WI38 (cell line): ENCODE results near the gene CHCHD1.

Experiments
- H3K4me3 ChIP-seq: 2 replicates; pipeline ENCODE4 v1.5.1; 2011; ENCODE audit warnings: low read depth, mild to moderate bottlenecking, control low read depth, low read length
- CTCF ChIP-seq: IDR thresholded peaks from 2 replicates; pipeline ENCODE4 v1.5.1; 2012; ENCODE audit warnings: low read depth, mild to moderate bottlenecking, control low read depth, low read length

The CHCHD1 gene

GRCh38 chr10:73797324-73798025 lies 15.6 kb downstream of the CHCHD1 start:
- no peak overlapping the region for H3K4me3 ChIP-seq
- no peak for TF ChIP-seq CTCF

GRCh38 chr10:73798087-73798486 lies 16.2 kb downstream of the CHCHD1 start:
- no peak for TF ChIP-seq CTCF
- no peak overlapping the region for H3K4me3 ChIP-seq

- no peak for TF ChIP-seq CTCF
These were observed 17.2 kb downstream of the CHCHD1 start for GRCh38 chr10:73798927-73799560.

GRCh38 chr10:73799899-73800559 lies 18.2 kb downstream of the CHCHD1 start:
- no peak for TF ChIP-seq CTCF
- H3K4me3 ChIP-seq = no peak overlapping the region

More at GRCh38 chr10:73798927-73799560, 17.2 kb downstream of the CHCHD1 start:
- no peak overlapping the region for H3K4me3 ChIP-seq

GRCh38 chr10:73800560-73801252 lies 18.9 kb downstream of the CHCHD1 start:
- no peak for TF ChIP-seq CTCF
- H3K4me3 ChIP-seq = no peak overlapping the region

GRCh38 chr10:73801253-73801590 lies 19.4 kb downstream of the CHCHD1 start:
- no peak for TF ChIP-seq CTCF
- no peak overlapping the region for H3K4me3 ChIP-seq
